Stimulated activated CD4-positive, alpha-beta T cell treated with anti-CD3 and anti-CD28 coated beads, Interleukin-4, amount 100 ng/mL, for 4 hours (primary cell): ENCODE measurements around the gene SDF4.
"Not testable (repeated sequence)": the region's sequence is repeated elsewhere in the genome, so short reads cannot be mapped to it uniquely, and the experiment has no call there.

ENCODE experiments used
- DNase-seq, 2 experiments: peaks; one replicate each; pipeline ENCODE4 v3.0.0-alpha.2; 2020

SDF4 gene

GRCh38 chr1:1259119-1259488 is 27.3 kb upstream of the SDF4 start:
- DNase-seq: no peak

DNA sequence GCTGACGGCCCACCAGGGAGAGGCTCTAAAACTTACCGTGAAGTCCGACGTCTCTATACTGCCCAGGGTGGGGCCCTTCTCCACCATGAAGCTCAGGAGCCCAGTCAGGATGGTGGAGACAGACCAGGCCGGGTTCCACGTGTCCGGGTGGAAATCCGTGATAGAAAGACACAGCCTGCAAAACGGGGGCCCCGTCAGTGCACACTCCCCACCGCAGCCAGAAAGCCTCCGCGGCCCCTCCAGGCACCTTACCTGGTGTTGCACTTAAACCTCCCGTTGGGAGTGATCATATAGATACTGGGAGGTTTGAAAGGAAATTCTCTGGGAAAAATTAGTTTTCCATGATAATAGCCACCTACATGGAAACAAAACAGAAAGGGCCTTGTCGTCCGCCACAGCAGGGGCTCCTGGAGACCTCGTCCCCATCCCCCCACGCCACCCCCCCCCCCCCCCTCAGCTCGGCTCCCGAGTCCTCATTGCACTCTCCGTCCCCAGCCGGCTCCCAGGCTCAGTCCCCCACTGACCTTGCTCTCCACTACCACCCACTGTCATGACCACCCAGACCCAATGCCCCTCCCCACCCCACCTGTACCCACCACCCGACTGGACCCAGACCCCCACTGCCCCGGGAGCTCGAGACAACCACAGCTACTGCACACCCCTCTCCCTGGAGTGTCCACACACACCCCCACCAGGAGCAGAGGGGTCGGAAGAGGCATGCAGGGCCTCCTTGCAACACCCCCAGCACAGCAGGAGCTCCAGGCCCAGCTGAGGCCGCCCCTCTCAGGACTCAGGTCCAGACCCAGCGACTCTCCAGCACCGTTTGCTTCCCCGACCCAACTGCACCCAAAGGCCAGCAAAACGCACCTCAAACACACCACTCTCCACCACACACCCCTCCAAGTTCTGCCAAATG is 25.4 kb upstream of the SDF4 start:
- DNase-seq: no peak

DNA sequence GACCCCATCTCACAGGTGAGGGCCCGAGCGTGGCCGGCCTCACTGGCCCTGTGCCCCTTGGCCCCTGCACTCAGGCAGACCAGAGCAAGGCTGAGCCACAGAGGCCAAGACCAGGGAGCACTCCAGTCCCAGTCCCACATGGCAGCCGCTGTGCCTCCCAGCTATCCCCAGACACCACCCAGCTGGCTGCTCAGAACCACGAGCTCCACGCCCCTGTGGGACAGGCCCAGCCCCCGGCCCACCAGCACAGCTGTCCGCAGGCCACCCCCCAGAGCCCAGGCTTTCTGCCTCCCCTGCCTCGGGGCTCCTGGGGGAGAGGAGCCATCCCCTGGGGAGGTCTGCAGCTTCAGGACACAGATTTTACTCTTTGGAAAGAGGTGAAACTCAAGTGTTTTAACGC is 23.8 kb upstream of the SDF4 start:
- DNase-seq: no peak

- no peak for DNase-seq
These were observed 23.3 kb upstream of the SDF4 start for GRCh38 chr1:1255078-1255477.

DNA sequence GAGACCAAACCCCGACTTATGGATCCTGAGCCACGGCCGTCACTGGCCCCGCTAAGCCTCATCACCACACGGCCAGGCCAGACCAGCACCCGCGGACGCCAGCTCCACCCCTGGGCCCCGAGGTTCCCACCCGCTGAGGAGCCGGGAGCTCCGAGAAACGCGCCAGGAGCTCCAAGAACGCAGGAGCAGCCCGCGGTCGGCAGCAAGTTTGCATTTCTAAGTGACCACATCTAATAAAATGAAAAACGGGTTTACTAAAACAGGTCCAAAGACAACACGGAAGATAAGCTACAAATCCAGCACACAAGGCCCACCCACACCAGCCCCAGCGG is 22.8 kb upstream of the SDF4 start:
- DNase-seq: no peak

DNA sequence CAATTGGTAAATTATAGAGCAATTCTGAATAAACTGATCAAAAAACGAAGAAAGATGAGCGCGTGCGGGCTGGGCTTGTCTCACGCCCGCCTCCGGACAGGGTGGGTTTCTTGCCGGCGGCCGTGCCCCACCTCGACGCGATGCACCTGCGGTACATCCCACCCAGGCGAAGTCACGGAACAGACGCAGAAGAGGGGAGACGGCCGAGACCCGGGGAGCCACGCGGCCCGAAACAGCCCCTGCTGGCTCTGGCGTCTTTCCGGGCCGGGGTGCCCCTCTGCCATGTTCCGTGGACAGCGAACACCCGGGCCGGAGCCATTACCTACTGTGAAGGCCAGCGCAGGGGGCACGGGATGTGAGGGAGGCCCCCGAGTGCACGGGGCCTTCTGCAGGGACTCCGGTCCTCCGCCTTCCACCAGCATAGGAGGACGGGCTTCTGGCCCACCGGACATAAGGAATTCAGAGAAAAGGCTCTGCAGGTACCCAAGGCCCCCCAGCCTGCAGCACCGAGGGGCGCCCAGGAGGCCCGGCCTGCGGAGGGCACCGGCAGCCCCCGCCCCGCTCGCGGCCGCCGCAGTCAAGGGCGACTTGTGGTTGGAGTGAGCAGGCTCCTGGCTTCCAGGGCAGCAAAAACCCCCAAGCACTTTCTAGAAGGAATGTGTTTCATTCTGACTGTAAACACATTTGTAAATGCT is 22.3 kb upstream of the SDF4 start:
- DNase-seq: no peak

GRCh38 chr1:1253314-1253713 is 21.5 kb upstream of the SDF4 start:
- DNase-seq: no peak

DNA sequence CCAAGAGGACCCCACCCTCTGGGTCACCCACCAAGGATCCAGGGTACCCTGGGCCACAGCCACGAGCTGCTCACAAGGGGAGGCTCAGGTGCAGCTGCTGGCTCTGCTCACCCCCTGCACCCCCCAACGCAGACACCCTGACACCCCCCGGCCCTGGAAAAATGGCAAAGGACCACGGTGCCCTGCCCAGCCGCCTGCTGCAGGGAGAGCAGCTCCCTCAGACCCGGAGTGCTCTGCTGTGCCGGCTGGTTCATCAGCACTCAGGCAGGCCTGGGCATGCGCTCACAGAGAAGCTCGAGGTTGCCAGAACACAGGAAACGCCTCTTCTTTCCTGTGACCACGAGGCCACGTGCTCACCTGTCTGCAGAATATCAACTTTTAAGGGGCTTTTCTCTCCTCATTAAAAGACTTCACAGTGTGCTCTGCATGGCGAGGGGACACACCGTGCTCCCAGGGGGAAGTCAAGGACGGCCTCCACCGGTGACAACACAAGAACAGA is 19.0 kb upstream of the SDF4 start:
- DNase-seq: peak; percentile 55 to 77

GRCh38 chr1:1248009-1248913 is 16.5 kb upstream of the SDF4 start:
- not testable (repeated sequence) for DNase-seq

GRCh38 chr1:1247341-1247913 is 15.6 kb upstream of the SDF4 start:
- no peak for DNase-seq

- no peak for DNase-seq
These were observed 15.0 kb upstream of the SDF4 start, which contains the start of gene C1QTNF12 for GRCh38 chr1:1246577-1247340. TSS of gene C1QTNF12 (minus strand) at chr1:1246722. CDS start at chr1:1246690, 32 bp downstream.

DNA sequence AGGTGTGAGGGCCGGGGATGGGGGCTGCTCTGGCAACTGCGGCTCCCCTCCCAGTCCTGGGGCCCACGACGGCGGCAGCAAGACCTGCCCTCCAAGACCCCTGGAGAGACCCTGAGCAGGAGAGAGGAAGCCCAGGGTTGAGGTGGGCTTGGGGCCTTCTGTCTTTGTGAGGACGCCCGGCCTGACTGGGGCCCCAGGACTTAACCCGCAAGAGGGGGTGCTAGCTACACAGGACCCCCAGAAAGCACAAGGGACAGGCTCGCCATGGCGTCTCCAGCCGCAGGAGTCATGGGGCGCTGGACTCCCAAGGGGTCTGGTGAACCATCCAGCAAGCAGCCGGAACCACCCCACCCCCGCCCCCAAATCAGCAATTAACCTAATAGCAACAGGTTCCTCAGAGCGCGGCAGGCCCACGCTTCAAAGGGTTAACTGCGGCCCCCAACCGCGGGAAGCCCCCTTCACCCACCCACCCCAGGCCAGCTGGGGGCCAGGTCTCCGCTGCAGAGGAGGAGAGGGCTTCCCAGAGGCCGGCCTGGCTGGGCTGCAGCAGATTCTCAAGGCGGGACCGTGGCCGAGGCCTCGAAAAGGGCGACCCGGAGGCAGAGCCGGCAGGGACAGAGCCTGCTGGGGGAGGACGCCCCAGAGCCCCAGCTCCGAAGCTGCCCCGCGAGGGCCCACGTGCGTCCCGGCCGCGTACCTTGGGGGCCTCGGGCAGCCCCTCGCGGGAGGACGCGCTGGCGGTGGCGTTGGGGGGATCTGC is 14.2 kb upstream of the SDF4 start:
- DNase-seq: no peak

DNA sequence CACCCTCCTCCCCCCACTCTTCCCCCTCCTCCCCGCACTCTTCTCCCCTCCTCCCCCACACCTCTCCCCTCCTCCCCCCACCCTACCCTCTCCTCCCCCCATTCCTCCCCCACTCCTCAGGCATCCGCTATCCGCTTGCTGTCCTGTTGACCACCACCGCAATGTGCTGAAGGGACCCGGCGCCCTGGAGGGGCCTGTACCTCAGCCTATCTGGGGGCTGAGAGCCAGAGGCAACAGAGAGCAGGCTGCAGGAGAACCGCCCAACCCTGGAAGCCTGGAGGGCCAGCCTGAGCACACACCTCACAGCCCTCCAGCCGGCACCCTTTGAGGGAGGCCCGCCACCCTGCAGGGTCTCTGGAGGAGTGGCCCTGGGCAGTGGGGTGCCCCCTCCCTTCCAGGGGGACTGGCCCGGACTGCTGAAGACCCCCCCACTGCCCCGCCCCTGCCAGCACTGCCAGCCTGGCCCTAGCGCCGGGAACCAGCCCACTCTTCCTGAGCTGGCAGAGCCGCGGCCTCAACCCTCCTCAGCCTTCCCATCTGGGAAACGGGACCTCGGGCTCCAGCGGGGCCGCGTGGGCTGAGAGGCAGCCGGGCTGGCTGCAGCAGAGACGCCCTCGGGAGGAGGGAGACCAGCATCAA is 13.5 kb upstream of the SDF4 start:
- DNase-seq: no peak

DNA sequence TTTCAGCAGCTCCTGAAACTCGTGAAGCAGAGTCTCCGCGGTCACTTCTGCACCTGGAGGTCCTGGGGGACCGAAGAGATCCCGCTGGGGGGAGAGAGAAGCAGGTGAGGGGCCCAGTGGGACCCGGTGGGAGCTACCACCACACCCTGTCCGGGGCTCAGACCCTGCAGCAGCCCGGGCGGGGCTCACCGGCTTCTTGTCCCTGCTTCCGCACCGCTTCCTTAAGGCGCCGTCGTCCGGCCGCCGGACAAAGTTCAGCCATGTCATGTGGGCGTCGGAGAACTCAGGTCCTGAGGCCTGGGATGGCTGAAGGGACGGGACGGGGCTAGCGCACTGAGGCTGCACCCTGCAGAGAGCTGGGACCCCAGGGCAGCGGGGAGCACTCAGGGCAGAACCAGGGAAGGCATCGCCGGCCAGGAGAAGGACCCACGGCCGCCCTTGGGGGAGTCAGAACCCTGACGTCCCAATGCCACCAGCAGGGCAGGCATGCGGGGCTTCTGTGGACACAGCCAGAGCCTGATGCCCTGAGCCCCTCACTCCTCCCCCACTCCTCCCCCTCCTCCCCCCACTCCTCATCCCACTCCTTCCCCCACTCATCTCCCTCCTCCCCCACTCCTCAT is 12.5 kb upstream of the SDF4 start:
- DNase-seq: no peak

DNA sequence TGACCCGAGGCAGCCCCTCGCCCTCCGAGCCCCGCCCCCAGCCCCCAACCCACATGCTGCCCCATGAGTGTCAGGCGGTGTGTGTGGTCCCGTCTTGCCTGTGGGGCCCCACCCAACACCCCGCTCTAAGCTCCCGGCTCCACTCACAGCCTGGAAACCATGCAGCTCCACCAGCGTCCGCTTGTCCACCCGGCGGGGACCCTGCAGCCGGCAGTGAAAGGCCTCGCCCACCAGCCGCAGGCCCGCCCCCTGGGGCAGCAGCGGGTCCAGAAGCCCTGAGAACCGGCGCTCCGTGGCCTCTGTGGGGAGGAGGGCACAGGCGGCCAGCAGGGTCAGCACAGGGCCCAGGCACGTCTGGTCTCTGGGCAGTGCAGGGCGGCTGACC is 12.0 kb upstream of the SDF4 start:
- DNase-seq: no peak

- DNase-seq: no peak
These were observed 11.5 kb upstream of the SDF4 start for GRCh38 chr1:1243266-1243660.

DNA sequence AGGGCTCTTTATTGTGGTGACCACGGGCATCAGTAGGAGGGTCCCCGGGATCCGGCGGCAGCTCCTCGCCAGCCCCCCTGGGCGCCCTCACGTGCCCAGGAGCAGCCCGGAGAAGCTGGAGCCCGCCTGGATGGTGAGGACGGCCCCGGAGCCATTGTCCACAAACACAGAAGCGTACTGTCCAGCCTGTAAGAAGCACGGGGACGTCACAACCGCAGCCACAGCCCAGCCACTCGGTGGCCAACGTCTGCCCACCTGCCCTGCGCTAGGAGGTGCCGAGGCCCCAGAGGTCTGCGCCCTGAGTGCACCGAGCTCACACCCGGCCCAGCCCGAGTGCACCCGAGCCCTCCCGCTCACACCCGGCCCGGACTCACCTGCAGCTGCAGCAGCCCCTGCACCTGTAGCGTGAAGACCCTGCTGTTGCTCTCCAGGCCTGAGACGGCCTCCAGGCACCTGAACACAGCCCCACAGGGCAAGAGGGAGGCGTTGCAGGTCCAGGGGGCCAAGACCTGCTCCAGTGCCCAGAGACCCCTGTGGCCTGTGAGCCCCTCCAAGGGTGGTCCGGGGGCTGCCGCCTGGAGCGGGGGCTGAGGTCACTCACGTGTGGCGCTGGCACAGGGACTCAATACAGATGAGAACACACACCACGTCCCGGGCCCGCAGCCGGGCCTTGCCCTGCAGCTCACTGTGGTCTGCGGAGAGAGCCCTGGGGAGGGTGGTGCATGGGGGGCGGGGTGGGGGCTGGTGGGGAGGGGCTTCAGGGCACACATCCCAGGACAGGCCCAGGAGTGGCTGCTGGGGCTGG is 10.9 kb upstream of the SDF4 start:
- no peak for DNase-seq

GRCh38 chr1:1241588-1242219 is 9.9 kb upstream of the SDF4 start:
- no peak for DNase-seq
